ENCODE data around the gene TUBB8B. TPM values are rescaled to one million over a fixed set of nuclear protein-coding genes. Genes with fewer than 3 reads are reported as not detected.
A peak's percentile ranks its signal among the peaks of the same experiment; 100 is the strongest.
"Not testable (repeated sequence)": the region's sequence is repeated elsewhere in the genome, so short reads cannot be mapped to it uniquely, and the experiment has no call there.

TUBB8B gene
- 0.16 TPM in 1 of 2 replicates, not detected in the other for total RNA-seq
- polyA plus RNA-seq, result 0.24 and 0.47 TPM in 2 replicates

- not testable (repeated sequence) for H3K27ac ChIP-seq; H2AFZ ChIP-seq; H3K4me2 ChIP-seq; H4K20me1 ChIP-seq (ENCODE audit: insufficient read depth, poor library complexity, severe bottlenecking); H3K4me3 ChIP-seq; H3K79me2 ChIP-seq; H3K9me2 ChIP-seq (replicated peaks; ENCODE audit: insufficient read depth); H3K4me1 ChIP-seq (ENCODE audit: insufficient read depth); DNase-seq (ENCODE audit: low spot score); H3K36me3 ChIP-seq (replicated peaks; ENCODE audit: insufficient read depth, low read depth); H3K27me3 ChIP-seq; H3K9me3 ChIP-seq (ENCODE audit: low read depth)
- 97% methylated on average over 10 of the region's 37 CpGs for WGBS (ENCODE audit: low lambda C conversion rate, missing lambda C conversion rate)
These were observed at the start of gene TUBB8B for GRCh38 chr18:49176-49665. Gene TUBB8B, minus strand, starts transcription at chr18:49615. Its CDS starts 58 bp downstream, at chr18:49557.

GRCh38 chr18:97252-97914 lies 48.0 kb upstream of the TUBB8B start:
- not testable (repeated sequence) for H3K36me3 ChIP-seq (replicated peaks; ENCODE audit: insufficient read depth, low read depth); H4K20me1 ChIP-seq (ENCODE audit: insufficient read depth, poor library complexity, severe bottlenecking); H3K79me2 ChIP-seq; H3K9me3 ChIP-seq (ENCODE audit: low read depth); H3K9me2 ChIP-seq (replicated peaks; ENCODE audit: insufficient read depth); H3K4me2 ChIP-seq; H3K27me3 ChIP-seq; H3K4me1 ChIP-seq (ENCODE audit: insufficient read depth); H3K4me3 ChIP-seq; DNase-seq (ENCODE audit: low spot score); H2AFZ ChIP-seq; H3K27ac ChIP-seq
- 95% methylated on average over 19 of the region's 31 CpGs for WGBS (ENCODE audit: low lambda C conversion rate, missing lambda C conversion rate)

DNA sequence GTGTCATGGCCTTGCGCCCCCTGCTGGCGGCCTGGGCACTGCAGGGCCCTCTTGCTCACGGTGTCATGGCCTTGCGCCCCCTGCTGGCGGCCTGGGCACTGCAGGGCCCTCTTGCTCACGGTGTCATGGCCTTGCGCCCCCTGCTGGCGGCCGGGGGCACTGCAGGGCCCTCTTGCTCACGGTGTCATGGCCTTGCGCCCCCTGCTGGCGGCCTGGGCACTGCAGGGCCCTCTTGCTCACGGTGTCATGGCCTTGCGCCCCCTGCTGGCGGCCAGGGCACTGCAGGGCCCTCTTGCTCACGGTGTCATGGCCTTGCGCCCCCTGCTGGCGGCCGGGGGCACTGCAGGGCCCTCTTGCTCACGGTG lies 47.3 kb upstream of the TUBB8B start:
- H3K79me2 ChIP-seq; H4K20me1 ChIP-seq (ENCODE audit: insufficient read depth, poor library complexity, severe bottlenecking); DNase-seq (ENCODE audit: low spot score); H3K4me1 ChIP-seq (ENCODE audit: insufficient read depth); H3K27ac ChIP-seq; H3K27me3 ChIP-seq; H3K4me2 ChIP-seq; H2AFZ ChIP-seq; H3K4me3 ChIP-seq; H3K9me2 ChIP-seq (replicated peaks; ENCODE audit: insufficient read depth); H3K9me3 ChIP-seq (ENCODE audit: low read depth); H3K36me3 ChIP-seq (replicated peaks; ENCODE audit: insufficient read depth, low read depth): not testable (repeated sequence)
- WGBS (ENCODE audit: low lambda C conversion rate, missing lambda C conversion rate), result no CpG with 5 or more reads among the region's 20 CpGs

DNA sequence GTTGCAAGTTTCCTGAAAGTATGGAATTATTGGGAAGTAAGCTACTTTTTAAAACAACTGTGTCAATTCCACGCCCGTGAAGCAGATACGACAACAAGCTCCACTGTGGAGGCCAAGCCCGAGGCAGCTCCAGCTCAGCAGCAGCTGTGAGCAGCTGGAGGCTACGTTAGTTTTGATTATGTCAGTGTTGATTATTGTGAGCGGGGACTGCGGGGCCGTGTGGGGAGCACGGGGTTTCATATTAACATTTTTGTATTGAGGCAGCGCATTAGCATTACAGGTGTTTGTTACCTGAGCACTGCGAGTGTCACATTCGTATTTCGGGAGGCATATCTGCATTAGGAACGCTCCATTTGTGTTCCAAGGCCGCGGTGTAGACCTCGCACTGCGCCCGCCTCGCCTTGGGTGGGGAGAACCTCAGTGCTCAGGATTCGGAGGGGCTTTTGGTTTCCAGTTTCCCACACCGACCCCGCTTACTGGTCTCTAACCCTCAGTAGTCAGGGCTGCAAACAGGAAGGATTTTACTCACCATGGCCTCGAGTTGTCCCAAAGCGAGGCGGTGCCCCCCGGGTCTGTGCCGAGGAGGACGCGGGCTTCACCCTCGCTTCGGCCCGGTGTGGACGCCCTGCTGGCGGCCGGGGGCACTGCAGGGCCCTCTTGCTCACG lies 46.8 kb upstream of the TUBB8B start:
- not testable (repeated sequence) for H2AFZ ChIP-seq; H3K4me1 ChIP-seq (ENCODE audit: insufficient read depth); H4K20me1 ChIP-seq (ENCODE audit: insufficient read depth, poor library complexity, severe bottlenecking); H3K9me2 ChIP-seq (replicated peaks; ENCODE audit: insufficient read depth); H3K4me2 ChIP-seq; H3K9me3 ChIP-seq (ENCODE audit: low read depth); H3K79me2 ChIP-seq; H3K27me3 ChIP-seq; H3K4me3 ChIP-seq; DNase-seq (ENCODE audit: low spot score); H3K36me3 ChIP-seq (replicated peaks; ENCODE audit: insufficient read depth, low read depth); H3K27ac ChIP-seq
- WGBS (ENCODE audit: low lambda C conversion rate, missing lambda C conversion rate), result 95% methylated on average over 24 of the region's 37 CpGs

GRCh38 chr18:95580-95979 lies 46.2 kb upstream of the TUBB8B start:
- DNase-seq (ENCODE audit: low spot score); H3K4me3 ChIP-seq; H3K9me3 ChIP-seq (ENCODE audit: low read depth); H3K4me2 ChIP-seq; H4K20me1 ChIP-seq (ENCODE audit: insufficient read depth, poor library complexity, severe bottlenecking); H3K27me3 ChIP-seq; H3K36me3 ChIP-seq (replicated peaks; ENCODE audit: insufficient read depth, low read depth); H3K27ac ChIP-seq; H3K79me2 ChIP-seq; H3K4me1 ChIP-seq (ENCODE audit: insufficient read depth); H2AFZ ChIP-seq; H3K9me2 ChIP-seq (replicated peaks; ENCODE audit: insufficient read depth): not testable (repeated sequence)
- 89% methylated on average over 18 of the region's 18 CpGs for WGBS (ENCODE audit: low lambda C conversion rate, missing lambda C conversion rate)

DNA sequence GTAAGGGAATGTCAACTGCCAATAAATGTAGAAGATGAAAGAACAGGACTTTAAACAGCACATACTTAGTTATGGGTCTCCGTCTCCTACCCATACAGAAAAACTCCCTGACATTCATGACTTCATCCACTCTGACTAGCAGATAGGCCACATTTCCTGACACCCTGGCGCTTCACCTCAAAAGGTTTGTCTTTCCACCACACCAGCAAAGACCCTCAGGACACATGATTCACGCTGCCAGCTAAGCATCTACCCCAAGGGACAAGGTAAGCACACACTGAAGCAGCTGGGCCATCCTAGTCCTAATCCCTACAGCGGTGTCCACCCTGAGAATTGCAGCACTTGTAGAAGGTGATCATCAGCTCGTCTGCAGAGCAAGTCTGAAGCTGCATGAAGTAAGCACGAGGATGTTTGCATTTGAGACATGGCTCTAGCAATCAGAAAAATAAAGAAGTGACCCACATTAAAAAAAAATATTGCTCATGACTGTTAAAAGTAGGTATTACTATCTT lies 44.5 kb upstream of the TUBB8B start:
- not testable (repeated sequence) for H3K4me3 ChIP-seq; H3K27ac ChIP-seq; H4K20me1 ChIP-seq (ENCODE audit: insufficient read depth, poor library complexity, severe bottlenecking); H3K9me2 ChIP-seq (replicated peaks; ENCODE audit: insufficient read depth); H3K4me2 ChIP-seq; H3K27me3 ChIP-seq; H3K36me3 ChIP-seq (replicated peaks; ENCODE audit: insufficient read depth, low read depth); H2AFZ ChIP-seq; DNase-seq (ENCODE audit: low spot score); H3K9me3 ChIP-seq (ENCODE audit: low read depth); H3K4me1 ChIP-seq (ENCODE audit: insufficient read depth); H3K79me2 ChIP-seq
- 80% methylated on average over 5 of the region's 6 CpGs for WGBS (ENCODE audit: low lambda C conversion rate, missing lambda C conversion rate)

- not testable (repeated sequence) for H3K4me2 ChIP-seq; H4K20me1 ChIP-seq (ENCODE audit: insufficient read depth, poor library complexity, severe bottlenecking); H3K4me1 ChIP-seq (ENCODE audit: insufficient read depth); H3K36me3 ChIP-seq (replicated peaks; ENCODE audit: insufficient read depth, low read depth); H3K4me3 ChIP-seq; H3K79me2 ChIP-seq; H3K9me3 ChIP-seq (ENCODE audit: low read depth); H2AFZ ChIP-seq; H3K9me2 ChIP-seq (replicated peaks; ENCODE audit: insufficient read depth); H3K27me3 ChIP-seq; DNase-seq (ENCODE audit: low spot score)
- H3K27ac ChIP-seq, result peak overlapping the region; percentile 83
- 88% methylated on average over 1 of the region's 1 CpG for WGBS (ENCODE audit: low lambda C conversion rate, missing lambda C conversion rate)
These were observed 42.1 kb upstream of the TUBB8B start for GRCh38 chr18:91561-91960.

GRCh38 chr18:90396-91193 lies 41.2 kb upstream of the TUBB8B start:
- H3K27ac ChIP-seq, result peak overlapping the region; percentile 89
- peak overlapping the region; percentile 49 for H3K4me2 ChIP-seq
- not testable (repeated sequence) for H4K20me1 ChIP-seq (ENCODE audit: insufficient read depth, poor library complexity, severe bottlenecking); H3K36me3 ChIP-seq (replicated peaks; ENCODE audit: insufficient read depth, low read depth); H3K9me3 ChIP-seq (ENCODE audit: low read depth); H2AFZ ChIP-seq; H3K9me2 ChIP-seq (replicated peaks; ENCODE audit: insufficient read depth); H3K4me3 ChIP-seq; H3K79me2 ChIP-seq; H3K27me3 ChIP-seq; DNase-seq (ENCODE audit: low spot score); H3K4me1 ChIP-seq (ENCODE audit: insufficient read depth)
- WGBS (ENCODE audit: low lambda C conversion rate, missing lambda C conversion rate), result 55% methylated on average over 17 of the region's 17 CpGs
